ENCODE results near the gene ARX.

GRCh38 chrX:24996096-24996709 lies 19.6 kb downstream of the ARX start:
- TF ChIP-seq POLR2AphosphoS5 (IDR thresholded peaks at IDR 0.05; ENCODE audit: borderline replicate concordance, low read depth, low read length) (no peak), EZH2 (IDR thresholded peaks at IDR 0.05) (no peak), FOXP2 (optimal IDR thresholded peaks at IDR 0.05; ENCODE audit: control extremely low read depth, extremely low read length, insufficient read depth) (no peak)
